TTC549 (cell line): ENCODE measurements around the gene C16orf95.

Source experiments
- FAIRE-seq: peaks from 2 replicates; lab custom pipeline; 2012; peaks lifted over from hg19 to GRCh38; lab: Jason Lieb, UNC

The C16orf95 gene

DNA sequence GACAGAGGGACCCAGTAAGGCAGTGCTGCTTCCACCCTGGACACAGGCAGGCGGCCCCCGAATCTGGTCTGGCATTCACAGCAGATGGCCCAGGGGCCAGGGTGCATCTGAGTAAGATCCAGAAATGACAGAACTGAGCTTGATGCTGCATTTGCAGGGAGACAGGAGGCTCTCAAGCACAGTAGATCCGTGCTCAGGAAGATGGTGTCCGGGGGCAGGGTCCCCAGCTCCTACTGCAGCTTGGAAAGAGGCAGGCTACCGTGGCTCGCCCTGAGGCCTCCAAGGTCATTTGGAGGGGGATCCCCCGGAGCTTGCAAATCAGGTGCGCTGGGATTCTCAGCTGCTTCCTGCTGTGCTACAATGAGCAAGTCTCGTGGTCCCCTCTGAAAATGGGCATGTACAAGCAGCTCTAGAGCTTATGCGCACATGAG lies 2.2 kb downstream of the C16orf95 start:
- FAIRE-seq: no peak

DNA sequence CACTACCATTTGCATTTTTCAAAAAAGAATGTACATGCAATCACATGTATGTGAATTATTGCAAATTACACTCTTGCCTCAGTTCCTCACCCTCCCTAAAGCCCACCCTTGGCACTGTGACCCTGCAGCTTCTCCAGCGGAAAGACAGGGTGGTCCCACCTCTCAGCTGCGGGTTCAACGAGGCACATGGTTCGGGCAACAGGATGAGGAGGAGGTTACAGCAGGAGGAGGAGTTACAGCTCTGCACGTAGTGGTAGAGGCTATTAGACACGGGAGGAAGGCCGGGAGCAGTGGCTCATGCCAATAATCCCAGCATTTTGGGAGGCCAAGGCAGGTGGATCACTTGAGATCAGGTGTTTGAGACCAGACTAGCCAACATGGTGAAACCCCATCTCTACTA lies 5.2 kb downstream of the C16orf95 start:
- no peak for FAIRE-seq

DNA sequence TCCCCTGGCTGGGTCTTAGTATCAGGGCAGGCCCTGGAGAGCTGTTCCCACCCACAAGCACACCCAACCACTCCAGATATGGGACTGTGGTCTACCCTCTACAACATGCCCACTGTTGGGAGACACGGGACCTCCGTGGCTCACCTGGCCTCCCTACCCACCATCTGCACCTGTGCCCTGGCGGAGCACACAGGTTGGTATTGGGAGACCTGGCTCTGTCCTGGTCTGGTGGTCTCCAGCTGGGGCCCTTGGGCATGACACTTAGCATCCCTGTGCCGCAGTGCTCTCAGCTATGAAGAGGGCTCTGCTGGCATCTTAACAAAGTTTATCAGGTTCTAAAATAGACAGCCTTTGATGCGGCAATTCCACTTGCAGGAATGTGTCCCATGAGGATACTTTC lies 5.8 kb downstream of the C16orf95 start:
- FAIRE-seq: no peak

DNA sequence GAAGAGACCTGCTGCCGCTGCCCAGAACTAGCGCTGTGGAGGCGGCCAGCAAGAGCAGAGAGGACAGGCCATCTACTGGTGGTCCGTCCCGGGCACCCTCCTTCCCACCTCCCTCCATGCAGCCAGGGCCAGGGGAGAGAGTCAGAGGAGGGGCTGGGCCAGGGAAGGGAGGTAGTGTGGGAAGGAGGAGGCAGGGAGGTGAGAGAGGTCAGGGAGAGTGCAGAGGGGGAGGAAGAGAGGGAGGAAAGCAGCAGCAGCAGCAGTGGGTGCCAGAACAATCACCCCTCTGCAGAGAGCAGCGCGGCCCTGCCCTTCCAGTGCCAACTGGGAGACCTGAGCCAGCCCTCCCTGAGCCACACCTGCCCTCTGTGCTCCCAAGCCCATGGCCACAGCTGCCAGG lies 6.6 kb downstream of the C16orf95 start:
- no peak for FAIRE-seq

DNA sequence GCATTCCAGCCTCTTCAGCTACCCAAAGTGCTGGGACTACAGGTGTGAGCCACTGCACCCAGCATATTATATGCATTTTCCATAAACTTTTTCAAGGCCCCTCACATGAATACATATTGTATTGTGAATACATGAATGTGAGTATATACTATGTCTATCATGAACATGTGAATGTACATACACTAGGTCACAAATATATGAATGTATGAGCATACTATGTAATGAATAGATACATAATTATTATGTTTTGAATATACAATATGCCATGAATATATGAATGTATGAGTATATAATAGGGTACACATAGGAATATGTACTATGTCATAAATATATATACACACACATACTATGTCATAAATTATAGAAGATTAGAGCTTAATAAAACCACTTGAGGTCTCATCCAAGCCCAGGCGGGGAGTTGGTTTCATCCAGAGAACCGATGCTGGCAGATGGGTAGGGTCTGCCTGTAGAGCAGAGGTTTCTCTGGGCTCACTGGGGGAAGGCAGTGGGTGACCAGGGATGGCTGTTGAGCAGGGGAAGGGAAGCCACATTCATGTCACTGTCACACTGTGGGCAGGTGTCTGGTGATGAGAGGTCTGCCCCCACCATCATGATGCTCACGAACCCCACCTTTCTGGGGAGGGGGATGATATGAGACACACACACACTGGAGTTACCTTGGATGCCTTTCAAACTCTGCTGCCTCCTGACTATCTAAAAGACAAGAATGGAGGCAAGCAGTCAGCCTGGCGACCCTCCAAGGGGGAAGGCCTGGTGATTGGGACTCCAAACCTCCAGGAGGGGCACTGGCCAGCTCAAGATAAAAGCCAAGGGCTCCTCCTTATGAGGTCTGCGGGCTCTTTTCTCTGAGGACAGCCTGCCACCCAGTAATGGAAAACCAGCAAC lies 7.3 kb downstream of the C16orf95 start:
- no peak for FAIRE-seq

DNA sequence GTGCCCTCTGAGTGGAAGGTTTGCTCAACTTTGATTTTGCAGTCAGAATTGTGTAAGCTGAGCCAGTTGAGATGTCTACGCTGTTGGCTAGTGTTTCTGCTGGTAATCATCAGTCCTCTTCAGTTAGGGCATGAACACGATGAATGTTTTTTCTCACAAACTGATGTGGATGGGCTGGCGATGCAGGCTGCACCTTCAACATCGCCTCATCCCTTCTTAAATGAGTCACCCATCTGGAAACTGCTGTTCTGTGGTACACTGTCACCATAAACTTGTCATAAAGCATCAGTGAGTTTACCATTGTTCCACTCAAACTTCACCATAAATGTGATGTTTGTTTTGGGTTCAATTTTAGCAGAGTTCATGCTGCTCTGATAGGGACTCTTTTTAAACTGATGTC lies 8.4 kb downstream of the C16orf95 start:
- FAIRE-seq: no peak

DNA sequence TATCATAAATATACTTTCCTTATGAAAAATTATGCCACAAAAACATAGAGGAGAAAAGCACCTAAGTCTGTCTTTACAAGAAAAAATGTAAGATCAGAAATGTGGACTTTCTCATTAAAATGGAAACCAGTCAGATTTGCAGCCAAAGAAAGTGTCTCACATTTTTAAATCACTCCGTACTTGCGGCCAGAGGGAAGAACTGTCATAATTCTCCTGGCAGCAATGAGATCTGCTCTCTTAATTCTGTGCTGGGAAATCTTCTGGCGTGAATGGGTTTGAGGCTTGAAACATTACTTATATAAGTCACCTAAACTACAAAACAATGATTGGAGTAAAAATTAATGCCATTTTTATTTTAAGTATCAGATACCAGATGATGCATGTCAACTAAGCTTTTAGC lies 10.7 kb downstream of the C16orf95 start:
- FAIRE-seq: no peak

DNA sequence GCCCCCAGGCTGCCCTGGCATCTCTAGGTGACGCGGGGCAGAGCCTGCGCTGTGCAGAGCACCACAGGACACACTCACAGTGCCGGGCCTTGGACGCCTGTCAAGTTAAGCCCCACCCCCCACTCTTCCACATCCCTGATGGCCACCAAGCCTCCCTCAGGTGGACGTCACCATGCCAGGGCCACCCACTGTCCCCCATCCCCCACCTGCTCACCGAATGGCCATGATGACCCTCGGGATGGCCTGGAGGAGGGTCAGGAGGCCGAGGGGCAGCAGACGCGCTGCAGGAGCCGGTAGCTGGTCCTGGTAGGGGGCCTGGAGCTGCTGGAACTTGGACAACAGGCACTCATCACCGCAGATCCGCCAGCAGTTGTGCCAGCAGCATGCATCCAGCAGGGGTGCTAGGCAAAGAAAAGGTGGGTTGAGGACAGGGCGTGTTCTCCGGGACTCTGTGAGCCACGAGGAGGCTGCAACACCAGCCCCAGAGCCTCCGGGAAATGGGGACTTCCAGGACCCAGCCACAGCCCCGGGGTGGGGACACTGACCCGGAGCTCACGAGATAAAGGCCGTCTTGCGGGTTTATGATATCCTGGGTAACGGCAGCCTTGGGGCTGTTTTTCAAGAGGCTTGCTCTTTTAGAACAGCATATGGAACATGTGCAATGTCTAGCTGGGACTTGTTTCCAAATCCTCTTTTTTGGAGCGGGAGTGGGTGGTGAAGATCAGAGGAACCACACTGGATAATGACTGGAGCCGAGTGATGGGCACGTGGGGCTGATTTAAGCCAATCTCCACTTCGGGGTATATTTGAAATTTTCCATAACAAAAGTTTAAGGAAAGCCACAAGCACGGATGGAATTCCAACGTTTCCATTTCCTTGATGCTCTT lies 11.4 kb downstream of the C16orf95 start:
- FAIRE-seq: no peak

DNA sequence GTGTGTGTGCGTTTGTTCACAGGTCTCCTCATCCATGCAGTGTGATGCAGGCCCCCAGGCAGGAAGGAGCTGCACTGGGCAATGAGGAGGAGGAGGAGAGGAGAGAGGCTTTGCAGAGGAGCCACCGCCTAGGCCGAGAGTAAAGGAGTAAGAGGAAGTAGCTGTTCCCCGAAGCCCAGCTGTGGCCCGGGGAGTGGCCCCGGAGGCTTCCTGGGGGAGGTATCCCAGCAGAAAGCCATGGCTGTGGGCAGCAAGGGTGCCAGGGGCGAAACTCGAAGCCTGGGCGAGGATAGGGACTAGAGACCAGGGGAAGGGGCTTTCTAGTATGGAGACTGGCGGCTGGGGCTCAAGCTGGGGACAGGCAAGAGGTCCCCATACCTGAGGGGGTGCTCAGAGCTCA lies 12.2 kb downstream of the C16orf95 start:
- no peak for FAIRE-seq

DNA sequence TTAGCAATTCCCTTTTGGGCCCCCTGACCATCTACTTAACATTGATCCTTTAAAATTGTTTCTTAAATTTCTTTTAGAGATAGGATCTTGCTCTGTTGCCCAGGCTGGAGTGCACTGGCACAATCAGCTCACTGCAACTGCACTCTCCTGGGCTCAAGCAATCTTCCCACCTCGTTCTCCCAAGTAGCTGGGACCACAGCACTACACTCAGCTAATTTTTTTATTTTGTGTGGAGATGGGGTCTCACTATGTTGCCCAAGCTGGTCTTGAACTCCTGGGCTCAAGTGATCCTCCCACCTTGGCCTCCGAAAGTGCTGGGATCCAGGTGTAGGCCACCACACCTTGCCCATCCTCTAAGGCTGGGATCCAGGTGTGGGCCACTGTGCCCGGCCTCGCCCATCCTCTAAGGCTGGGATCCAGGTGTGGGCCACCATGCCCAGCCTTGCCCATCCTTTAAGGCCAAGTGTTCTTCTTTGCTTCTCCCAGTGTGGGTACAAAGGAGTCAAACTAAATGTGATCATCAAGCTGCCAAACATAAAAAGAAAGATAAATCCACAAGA lies 13.2 kb downstream of the C16orf95 start:
- no peak for FAIRE-seq

DNA sequence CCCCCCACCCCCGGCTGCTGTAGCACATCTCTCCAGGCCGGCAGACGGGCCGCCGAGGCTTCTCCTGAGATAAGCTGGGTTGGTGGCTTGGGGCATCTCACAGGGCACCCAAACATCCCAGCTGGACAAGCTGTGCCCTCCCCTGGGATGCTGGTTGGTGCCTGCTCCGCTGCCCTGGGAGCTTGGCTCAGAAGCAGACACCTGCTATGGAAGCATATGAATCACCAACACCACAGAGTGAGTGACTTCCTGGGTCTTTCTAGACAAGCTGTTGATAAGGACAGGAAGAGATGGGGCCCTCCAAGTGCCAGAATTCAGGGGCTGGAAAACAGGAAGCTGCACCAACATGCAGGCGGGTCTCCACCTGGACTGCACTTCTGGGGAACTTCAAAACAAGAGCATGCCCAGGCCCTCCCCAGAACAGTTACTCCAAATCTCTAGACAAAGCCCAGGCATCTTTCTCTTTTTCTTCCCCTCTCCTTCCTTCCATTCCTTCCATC lies 13.7 kb downstream of the C16orf95 start:
- FAIRE-seq: no peak

DNA sequence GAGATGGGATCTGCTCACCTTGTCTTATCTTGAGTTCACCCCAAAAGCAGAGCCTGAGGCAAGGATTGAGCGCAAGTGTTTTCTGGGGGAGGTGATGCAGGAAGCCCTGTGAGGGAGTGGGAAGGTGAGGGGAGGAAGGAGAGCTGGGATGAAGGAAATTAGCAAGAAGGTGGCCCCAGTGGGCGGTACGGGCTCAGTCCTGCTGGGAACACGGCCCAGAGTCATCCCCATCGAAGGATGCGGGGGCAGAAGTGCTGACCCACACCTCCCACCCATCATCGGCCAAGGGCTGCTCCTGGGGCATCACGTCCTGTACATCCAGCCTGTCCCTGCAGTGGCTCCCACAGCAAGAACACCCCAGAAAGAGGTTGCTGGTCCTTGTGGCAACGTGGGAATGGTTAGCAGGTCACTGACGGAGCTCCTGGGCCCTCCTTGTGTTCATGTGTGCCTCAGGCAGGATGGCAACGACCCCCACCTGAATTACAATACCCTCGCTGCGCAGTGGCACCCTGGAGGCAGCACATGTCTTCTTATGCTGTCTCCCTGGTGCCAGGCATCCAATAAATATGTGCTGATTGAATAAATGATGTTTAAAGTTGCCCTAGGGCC lies 18.2 kb downstream of the C16orf95 start:
- no peak for FAIRE-seq

DNA sequence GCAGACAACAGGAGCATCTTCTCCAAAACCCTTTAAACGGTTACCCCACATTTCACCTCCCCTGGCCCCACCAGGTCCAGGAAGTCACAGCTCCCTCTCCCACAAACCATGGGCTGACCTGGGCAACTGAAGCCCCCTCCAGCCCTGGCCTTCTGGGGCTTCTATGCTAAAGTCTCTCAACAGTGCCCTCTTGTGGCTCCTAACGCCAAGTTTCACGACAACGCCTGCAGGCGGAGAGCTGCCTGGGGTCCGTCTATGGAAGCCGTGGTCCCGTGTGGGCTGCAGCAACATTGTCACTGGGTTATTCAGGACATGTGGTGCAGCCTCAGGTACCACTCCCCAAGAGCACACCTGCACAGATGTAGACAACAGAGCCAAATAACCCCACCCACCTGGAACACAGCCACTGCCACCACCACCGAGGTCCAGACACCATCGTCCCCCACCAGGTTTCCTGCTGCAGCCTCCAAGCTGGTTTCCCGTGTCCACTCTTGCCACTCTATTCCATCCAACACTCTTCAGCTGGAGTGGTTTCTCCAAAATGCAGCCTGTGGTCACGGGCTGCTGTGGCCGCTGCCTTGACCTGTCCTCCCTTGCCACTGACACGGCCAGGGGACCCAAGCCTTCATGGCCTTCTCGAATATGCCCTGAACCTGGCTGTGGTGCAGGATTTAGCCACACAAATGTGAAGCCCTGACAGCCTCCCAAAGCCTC lies 19.1 kb downstream of the C16orf95 start:
- no peak for FAIRE-seq

DNA sequence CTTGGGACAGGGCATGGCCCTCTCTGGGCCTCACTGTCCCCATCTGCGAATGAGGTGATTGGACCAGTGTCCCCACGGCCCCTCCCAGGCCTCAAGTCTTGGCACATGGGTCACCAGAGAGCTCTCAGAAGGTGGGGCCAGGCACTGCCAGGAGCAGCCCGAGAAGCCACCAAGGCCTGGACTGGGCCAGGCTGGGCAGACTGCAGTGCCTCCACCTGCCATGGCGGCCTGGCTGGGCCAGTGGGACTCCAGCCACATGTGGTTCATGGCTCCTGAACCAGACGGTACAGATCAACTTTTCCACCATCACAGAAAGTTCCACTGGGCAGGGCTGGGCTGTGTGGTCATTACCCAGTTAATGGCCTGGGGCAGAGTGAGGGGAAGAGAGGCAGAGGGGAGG lies 19.8 kb downstream of the C16orf95 start:
- FAIRE-seq: no peak

DNA sequence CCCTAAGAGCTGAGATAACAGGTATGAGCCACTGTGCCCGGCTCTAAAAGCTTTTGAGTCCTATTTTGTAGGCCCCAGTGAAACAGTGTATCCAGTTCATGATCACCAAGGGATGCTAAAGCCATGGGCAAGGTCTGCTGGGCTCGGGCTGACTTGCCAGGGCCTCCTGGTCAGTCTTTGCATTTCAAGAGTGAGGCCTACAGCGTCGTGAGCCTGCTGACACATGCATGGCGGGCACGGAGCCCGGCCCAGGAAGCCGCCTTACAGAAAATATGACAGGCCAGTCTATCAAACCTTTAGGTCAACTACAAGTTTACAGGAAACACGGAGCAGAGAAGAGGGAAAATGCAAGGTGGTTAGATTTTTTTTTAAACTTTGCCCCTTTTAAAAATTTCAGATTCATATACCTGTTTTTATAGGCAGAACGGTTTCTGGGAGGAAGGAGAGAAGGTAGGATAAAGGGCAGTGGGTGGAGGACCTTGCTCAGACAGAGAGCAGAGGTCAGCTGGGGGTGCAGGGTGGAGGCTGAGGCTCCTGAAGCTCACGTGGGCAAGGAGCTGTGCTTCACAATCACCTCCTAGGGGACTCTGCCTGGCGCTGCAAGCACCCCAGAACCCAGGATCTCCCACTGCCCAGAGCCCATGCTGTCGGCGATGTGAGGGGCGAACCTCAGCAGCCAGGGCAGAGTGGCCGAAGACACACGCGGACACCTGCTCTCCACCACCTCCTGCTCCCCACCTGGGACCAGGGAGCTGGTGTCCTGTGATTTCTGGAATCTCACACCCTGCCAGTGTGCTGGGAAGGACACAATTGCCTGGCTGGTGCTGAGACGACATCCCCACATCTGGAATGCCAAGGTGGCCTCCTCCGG lies 21.3 kb downstream of the C16orf95 start:
- FAIRE-seq: no peak

DNA sequence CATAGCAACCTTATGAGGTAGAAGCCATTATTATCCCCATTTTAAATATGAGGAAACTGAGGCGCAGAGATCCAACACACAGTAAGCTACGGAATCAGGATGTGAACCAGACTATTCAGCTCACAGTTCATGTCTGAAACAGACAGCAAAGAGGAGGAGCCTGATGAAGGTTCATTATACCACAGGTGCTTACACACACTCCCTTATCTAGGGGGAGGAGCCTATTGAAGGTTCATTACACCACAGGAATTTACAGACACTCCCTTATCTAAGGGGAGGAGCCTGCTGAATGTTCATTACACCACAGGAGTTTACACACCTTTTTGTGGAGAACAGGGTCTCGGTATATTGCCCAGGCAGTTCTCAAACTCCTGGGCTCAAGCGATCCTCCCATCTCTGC lies 21.9 kb downstream of the C16orf95 start:
- FAIRE-seq: no peak

DNA sequence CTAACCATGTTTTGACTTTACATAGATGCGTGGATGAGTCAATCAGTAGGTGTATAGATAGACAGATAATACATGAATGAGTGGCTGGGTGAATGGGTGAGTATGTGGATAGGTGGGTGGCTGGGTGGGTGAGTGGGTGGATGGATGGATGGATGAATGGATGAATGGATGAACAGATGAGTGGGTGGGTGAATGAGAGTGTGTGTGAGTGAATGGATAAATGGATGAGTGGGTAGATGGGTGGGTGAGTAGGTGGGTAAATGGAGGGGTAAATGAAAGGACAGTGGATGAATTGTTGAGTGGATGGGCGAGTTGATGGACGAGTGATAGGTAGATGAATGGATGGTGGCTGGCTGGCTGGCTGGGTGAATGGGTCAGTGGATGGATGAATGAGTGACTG lies 23.2 kb downstream of the C16orf95 start:
- FAIRE-seq: no peak

DNA sequence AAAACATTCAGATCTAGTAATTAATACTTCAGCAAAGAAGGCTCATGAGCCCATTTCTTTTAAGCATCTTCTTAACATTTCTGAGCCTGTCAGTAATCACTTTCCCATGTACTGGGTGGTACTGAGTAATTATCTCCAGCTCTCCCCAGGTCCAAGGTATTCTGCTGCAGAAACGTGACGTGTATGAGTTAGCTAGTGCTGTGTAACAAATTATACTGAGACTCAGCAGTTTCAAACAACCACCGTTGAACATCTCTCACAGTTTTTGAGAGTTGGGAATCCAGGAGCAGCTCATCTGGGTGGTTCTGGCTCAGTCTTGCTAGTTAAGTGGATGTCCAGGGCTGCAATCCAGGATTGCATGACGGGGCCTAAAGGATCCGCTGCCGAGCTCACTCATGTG lies 25.2 kb downstream of the C16orf95 start:
- FAIRE-seq: no peak

DNA sequence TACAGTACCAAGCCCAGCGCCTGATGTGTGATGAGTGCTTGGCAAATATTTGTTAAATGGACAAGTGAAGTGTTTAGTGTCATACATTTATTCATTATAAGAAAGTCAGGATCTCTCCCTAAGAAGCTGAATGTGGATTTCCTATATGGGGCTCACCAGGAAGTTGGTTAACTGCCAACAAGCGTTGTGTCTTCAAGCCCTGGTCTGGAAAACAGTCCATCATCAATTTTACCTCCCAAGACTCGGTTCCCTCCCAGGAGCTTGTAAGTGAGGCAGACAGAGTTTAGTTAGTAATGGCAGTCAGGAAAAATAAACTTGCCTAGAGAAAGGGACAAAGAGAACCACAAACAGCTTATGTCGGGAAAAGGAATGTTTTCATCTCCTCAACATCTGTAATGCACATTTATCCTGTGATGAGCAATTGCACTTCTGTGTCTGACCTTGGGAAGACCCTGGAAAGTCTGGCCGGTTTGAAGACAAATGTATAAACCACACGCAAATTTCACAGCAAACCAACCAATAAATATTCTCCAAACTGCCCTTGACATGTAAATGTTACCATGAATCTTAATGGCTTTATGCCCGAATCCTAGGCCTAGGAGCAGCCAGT lies 28.3 kb downstream of the C16orf95 start:
- FAIRE-seq: no peak
